GM23338 (cell line): ENCODE measurements around the gene MPP7. TPM values are rescaled to one million over a fixed set of nuclear protein-coding genes. Genes with fewer than 3 reads are reported as not detected.
"Not testable (repeated sequence)": the region's sequence is repeated elsewhere in the genome, so short reads cannot be mapped to it uniquely, and the experiment has no call there.

Source experiments
- ATAC-seq: fragments of 200-7000 bp; cut with Tn5 transposase; 3 replicates; pipeline ENCODE4 v1.9.1; 2020
- DNase-seq: peaks from one replicate; pipeline ENCODE4 v3.0.0-alpha.2; 2015; ENCODE audit warnings: low spot score
- H2AFZ ChIP-seq: fragments of 200-600 bp; sonication (generic); 2 replicates; pipeline ENCODE4 v1.8.0; 2016; ENCODE audit warnings: antibody characterized with exemption, mild to moderate bottlenecking, moderate library complexity
- H3F3A ChIP-seq: fragments of 200-600 bp; sonication (generic); replicated peaks from 2 replicates; pipeline ENCODE4 v1.8.0; 2017; ENCODE audit warnings: antibody characterized with exemption, mixed run types, low read depth
- H3K27ac ChIP-seq: fragments of 200-600 bp; sonication (generic); 2 replicates; pipeline ENCODE4 v1.6.1; 2016; ENCODE audit warnings: low read depth
- H3K27me3 ChIP-seq: fragments of 200-600 bp; sonication (generic); 2 replicates; pipeline ENCODE4 v1.8.0; 2016; ENCODE audit warnings: mild to moderate bottlenecking, mixed run types, moderate library complexity; ENCODE audit not compliant: insufficient read depth
- H3K36me3 ChIP-seq: fragments of 200-600 bp; sonication (generic); 2 replicates; pipeline ENCODE4 v1.8.0; 2016; ENCODE audit warnings: mild to moderate bottlenecking; ENCODE audit not compliant: insufficient read depth
- H3K4me1 ChIP-seq: fragments of 200-600 bp; sonication (generic); 2 replicates; pipeline ENCODE4 v1.8.0; 2016; ENCODE audit warnings: mild to moderate bottlenecking, moderate library complexity; ENCODE audit not compliant: insufficient read depth
- H3K4me2 ChIP-seq: fragments of 200-600 bp; sonication (generic); 2 replicates; pipeline ENCODE4 v1.7.1; 2017; ENCODE audit warnings: mixed run types
- H3K4me3 ChIP-seq: fragments of 200-600 bp; sonication (generic); 2 replicates; pipeline ENCODE4 v1.6.1; 2016; ENCODE audit warnings: mixed run types
- H3K79me2 ChIP-seq: fragments of 200-600 bp; sonication (generic); replicated peaks from 2 replicates; pipeline ENCODE4 v1.8.0; 2017; ENCODE audit warnings: mild to moderate bottlenecking; ENCODE audit not compliant: insufficient read depth
- H3K9me2 ChIP-seq: fragments of 200-600 bp; sonication (generic); 2 replicates; pipeline ENCODE4 v1.8.0; 2017; ENCODE audit not compliant: insufficient read depth
- H4K20me1 ChIP-seq: fragments of 200-600 bp; sonication (generic); replicated peaks from 2 replicates; pipeline ENCODE4 v1.8.0; 2017; ENCODE audit warnings: mild to moderate bottlenecking; ENCODE audit not compliant: insufficient read depth
- H3K27ac Mint-ChIP-seq: 2 replicates; pipeline ENCODE4 v1.8.0; 2020; ENCODE audit warnings: inconsistent platforms, mild to moderate bottlenecking, moderate library complexity, mixed read lengths
- H3K27me3 Mint-ChIP-seq: 3 replicates; pipeline ENCODE4 v1.8.0; 2022; ENCODE audit warnings: low read depth, mild to moderate bottlenecking, moderate library complexity, mixed read lengths, inconsistent platforms; ENCODE audit not compliant: insufficient read depth, poor library complexity
- H3K36me3 Mint-ChIP-seq: 3 replicates; pipeline ENCODE4 v1.8.0; 2021; ENCODE audit warnings: low read depth, mild to moderate bottlenecking, inconsistent platforms, moderate library complexity, mixed read lengths
- H3K4me1 Mint-ChIP-seq: 3 replicates; pipeline ENCODE4 v1.8.0; 2020; ENCODE audit warnings: mild to moderate bottlenecking, inconsistent platforms, mixed read lengths
- H3K4me3 Mint-ChIP-seq: 3 replicates; pipeline ENCODE4 v1.8.0; 2021; ENCODE audit warnings: moderate library complexity, mild to moderate bottlenecking, inconsistent platforms, mixed read lengths
- H3K9me3 Mint-ChIP-seq: 3 replicates; pipeline ENCODE4 v1.8.0; 2020; ENCODE audit warnings: moderate library complexity, mild to moderate bottlenecking, inconsistent platforms, mixed read lengths
- CTCF ChIP-seq, 2 experiments: fragments of 200-600 bp in 1 of 2; sonication (generic) in 1 of 2; conservative IDR thresholded peaks; 2 replicates each; pipeline versions ENCODE4 v1.5.1 to v1.6.1; 2016 to 2017; ENCODE audit warnings: antibody characterized with exemption in 2 of 2, low read depth in 2 of 2, mild to moderate bottlenecking in 2 of 2, moderate library complexity in 1 of 2
- EZH2 ChIP-seq: fragments of 200-600 bp; sonication (generic); IDR thresholded peaks from one replicate; pipeline ENCODE4 v1.8.0; 2017; ENCODE audit warnings: antibody characterized with exemption, mild to moderate bottlenecking, low read depth; ENCODE audit not compliant: unreplicated experiment
- POLR2AphosphoS5 ChIP-seq: IDR thresholded peaks from 2 replicates; pipeline ENCODE4 v1.6.1; 2016; ENCODE audit warnings: antibody characterized with exemption, low read depth
- ZNF114 ChIP-seq: fragments of 250-450 bp; sonication (Bioruptor Pico); IDR thresholded peaks from 2 replicates; pipeline ENCODE4 v1.5.0; 2020; ENCODE audit warnings: mild to moderate bottlenecking, moderate library complexity
- ZNF331 ChIP-seq: fragments of 250-450 bp; sonication (Bioruptor Pico); IDR thresholded peaks from 2 replicates; pipeline ENCODE4 v1.5.0; 2020; ENCODE audit warnings: low read depth, mild to moderate bottlenecking, moderate library complexity
- polyA plus RNA-seq: library from polyadenylated mRNA; unstranded; fragments of >200 nt; fragmentation: Nextera tagmentation; extraction: Ambion mirVana; gene quantifications from 2 replicates; pipeline ENCODE4 v1.2.1, GENCODE V29; 2016
- total RNA-seq: library from RNA; depleted of rRNA; stranded (reverse); fragments of >200 nt; shearing (Covaris generic); gene quantifications from 2 replicates; pipeline ENCODE4 v1.2.3, GENCODE V29; 2014
- TF ChIP-seq, protein P1 (sequence below): fragments of 250-450 bp; sonication (Bioruptor Pico); IDR thresholded peaks from 2 replicates; pipeline ENCODE4 v1.5.0; 2020; ENCODE audit warnings: mild to moderate bottlenecking, moderate library complexity

The MPP7 gene
- total and polyA plus RNA-seq, 2 experiments from 2014 or later, result 5.0 to 8.0 TPM

DNA sequence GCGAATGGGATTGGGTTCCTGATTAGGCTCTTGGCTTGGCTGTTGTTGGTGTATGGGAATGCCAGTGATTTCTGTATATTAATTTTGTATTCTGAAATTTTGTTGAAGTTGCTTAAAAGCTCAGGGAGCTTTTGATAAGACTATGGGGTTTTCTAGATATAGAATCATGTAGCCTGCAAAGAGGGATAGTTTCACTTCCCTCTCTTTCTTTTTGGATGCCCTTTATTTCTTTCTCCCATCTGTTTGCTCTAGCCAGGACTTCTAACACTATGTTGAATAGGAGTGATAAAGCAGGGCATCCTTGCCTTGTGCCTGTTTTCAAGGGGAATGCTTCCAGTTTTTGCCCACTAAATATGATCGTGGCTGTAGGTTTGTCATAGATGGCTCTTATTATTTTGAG is 40.4 kb upstream of the MPP7 start (continued):
- TF ChIP-seq CTCF (conservative IDR thresholded peaks at IDR 0.05; ENCODE audit: low read depth in 2 of 2), result no peak
- TF ChIP-seq, protein P1, sequence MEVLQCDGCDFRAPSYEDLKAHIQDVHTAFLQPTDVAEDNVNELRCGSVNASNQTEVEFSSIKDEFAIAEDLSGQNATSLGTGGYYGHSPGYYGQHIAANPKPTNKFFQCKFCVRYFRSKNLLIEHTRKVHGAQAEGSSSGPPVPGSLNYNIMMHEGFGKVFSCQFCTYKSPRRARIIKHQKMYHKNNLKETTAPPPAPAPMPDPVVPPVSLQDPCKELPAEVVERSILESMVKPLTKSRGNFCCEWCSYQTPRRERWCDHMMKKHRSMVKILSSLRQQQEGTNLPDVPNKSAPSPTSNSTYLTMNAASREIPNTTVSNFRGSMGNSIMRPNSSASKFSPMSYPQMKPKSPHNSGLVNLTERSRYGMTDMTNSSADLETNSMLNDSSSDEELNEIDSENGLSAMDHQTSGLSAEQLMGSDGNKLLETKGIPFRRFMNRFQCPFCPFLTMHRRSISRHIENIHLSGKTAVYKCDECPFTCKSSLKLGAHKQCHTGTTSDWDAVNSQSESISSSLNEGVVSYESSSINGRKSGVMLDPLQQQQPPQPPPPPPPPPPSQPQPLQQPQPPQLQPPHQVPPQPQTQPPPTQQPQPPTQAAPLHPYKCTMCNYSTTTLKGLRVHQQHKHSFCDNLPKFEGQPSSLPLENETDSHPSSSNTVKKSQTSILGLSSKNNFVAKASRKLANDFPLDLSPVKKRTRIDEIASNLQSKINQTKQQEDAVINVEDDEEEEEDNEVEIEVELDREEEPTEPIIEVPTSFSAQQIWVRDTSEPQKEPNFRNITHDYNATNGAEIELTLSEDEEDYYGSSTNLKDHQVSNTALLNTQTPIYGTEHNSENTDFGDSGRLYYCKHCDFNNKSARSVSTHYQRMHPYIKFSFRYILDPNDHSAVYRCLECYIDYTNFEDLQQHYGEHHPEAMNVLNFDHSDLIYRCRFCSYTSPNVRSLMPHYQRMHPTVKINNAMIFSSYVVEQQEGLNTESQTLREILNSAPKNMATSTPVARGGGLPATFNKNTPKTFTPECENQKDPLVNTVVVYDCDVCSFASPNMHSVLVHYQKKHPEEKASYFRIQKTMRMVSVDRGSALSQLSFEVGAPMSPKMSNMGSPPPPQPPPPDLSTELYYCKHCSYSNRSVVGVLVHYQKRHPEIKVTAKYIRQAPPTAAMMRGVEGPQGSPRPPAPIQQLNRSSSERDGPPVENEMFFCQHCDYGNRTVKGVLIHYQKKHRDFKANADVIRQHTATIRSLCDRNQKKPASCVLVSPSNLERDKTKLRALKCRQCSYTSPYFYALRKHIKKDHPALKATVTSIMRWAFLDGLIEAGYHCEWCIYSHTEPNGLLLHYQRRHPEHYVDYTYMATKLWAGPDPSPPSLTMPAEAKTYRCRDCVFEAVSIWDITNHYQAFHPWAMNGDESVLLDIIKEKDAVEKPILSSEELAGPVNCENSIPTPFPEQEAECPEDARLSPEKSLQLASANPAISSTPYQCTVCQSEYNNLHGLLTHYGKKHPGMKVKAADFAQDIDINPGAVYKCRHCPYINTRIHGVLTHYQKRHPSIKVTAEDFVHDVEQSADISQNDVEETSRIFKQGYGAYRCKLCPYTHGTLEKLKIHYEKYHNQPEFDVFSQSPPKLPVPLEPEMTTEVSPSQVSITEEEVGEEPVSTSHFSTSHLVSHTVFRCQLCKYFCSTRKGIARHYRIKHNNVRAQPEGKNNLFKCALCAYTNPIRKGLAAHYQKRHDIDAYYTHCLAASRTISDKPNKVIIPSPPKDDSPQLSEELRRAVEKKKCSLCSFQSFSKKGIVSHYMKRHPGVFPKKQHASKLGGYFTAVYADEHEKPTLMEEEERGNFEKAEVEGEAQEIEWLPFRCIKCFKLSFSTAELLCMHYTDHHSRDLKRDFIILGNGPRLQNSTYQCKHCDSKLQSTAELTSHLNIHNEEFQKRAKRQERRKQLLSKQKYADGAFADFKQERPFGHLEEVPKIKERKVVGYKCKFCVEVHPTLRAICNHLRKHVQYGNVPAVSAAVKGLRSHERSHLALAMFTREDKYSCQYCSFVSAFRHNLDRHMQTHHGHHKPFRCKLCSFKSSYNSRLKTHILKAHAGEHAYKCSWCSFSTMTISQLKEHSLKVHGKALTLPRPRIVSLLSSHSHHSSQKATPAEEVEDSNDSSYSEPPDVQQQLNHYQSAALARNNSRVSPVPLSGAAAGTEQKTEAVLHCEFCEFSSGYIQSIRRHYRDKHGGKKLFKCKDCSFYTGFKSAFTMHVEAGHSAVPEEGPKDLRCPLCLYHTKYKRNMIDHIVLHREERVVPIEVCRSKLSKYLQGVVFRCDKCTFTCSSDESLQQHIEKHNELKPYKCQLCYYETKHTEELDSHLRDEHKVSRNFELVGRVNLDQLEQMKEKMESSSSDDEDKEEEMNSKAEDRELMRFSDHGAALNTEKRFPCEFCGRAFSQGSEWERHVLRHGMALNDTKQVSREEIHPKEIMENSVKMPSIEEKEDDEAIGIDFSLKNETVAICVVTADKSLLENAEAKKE, result no peak

DNA sequence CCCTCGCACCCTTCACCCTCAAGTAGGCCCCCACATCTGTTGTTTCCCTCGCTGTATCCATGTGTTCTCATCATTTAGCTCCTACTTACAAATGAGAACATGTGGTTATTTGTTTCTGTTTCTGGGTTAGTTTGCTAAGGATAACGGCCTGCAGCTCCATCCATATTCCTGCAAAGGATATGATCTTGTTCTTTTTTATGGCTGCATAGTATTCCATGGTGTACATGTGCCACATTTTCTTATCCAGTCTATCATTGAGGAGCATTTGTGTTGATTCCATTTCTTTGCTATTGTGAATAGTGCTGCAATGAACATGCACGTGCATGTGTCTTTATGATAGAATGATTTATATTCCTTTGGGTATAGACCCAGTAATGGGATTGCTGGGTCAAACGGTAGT is 38.8 kb upstream of the MPP7 start:
- not testable (repeated sequence) for H2AFZ ChIP-seq, H3K4me2 ChIP-seq, H3K27me3 ChIP-seq, H3K36me3 ChIP-seq, DNase-seq, H3K9me2 ChIP-seq, H3F3A ChIP-seq, H3K4me3 Mint-ChIP-seq, H3K27ac ChIP-seq, H3K79me2 ChIP-seq, H3K36me3 Mint-ChIP-seq, H4K20me1 ChIP-seq, H3K27me3 Mint-ChIP-seq, ATAC-seq, H3K4me1 ChIP-seq, H3K4me3 ChIP-seq, H3K27ac Mint-ChIP-seq, H3K9me3 Mint-ChIP-seq, H3K4me1 Mint-ChIP-seq

DNA sequence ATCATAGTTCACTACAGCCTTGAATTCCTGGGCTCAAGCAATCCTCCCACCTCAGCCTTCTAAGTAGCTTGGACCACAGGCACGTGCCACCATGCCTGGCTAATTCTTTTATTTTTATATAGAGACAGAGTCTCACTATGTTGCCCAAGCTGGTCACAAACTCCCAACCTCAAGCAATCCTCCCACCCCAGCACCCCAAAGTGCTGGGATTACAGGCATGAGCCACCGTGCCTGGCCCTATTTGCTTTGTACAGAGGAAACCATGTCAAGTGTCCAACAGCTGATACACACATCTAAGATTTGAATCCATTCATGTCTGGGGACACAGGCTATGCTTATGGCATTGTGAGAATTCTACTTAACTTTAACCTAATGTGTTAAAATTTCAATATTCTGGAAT is 29.9 kb upstream of the MPP7 start:
- no peak overlapping the region for H2AFZ ChIP-seq
- no peak overlapping the region for H3K27ac ChIP-seq
- Mint-ChIP-seq H3K27me3 (peaks cover 3% of the 10 kb centered on the region), H3K4me3 (no peak overlapping the region), H3K27ac (no peak overlapping the region), H3K9me3 (no peaks in the 10 kb centered on the region; the same call in 2 of the 3 replicates), H3K4me1 (peaks cover under 1% of the 10 kb centered on the region; the same call in 2 of the 3 replicates), H3K36me3 (no peaks in the 10 kb centered on the region)
- no peak for ATAC-seq
- no peaks in the 10 kb centered on the region for H3K27me3 ChIP-seq
- H3K36me3 ChIP-seq, result no peaks in the 10 kb centered on the region
- H3K79me2 ChIP-seq, result no peaks in the 10 kb centered on the region
- H3K4me1 ChIP-seq, result peaks cover 2% of the 10 kb centered on the region; the same call in 1 of the 2 replicates
- no peaks in the 10 kb centered on the region for H4K20me1 ChIP-seq
- H3K4me2 ChIP-seq, result no peak overlapping the region
- DNase-seq, result no peak
- no peaks in the 10 kb centered on the region for H3F3A ChIP-seq
- H3K9me2 ChIP-seq, result no peaks in the 10 kb centered on the region
- no peak overlapping the region for H3K4me3 ChIP-seq
- TF ChIP-seq ZNF331 (CRISPR knock-in tag), result no peak
- TF ChIP-seq ZNF114 (CRISPR knock-in tag), result no peak
- TF ChIP-seq EZH2, result no peak
- TF ChIP-seq POLR2AphosphoS5, result no peak
